Measurements from ENCODE around the gene ZNF195. TPM values are rescaled to one million over a fixed set of nuclear protein-coding genes. Genes with fewer than 3 reads are reported as not detected.

Gene ZNF195
- total and polyA plus RNA-seq, 10 of the 15 experiments (the other 5 are each of a cell fraction or from before 2014, with no cell fraction given): 30.4 to 51.8 (median 37.8) TPM

- TF ChIP-seq, protein P1, sequence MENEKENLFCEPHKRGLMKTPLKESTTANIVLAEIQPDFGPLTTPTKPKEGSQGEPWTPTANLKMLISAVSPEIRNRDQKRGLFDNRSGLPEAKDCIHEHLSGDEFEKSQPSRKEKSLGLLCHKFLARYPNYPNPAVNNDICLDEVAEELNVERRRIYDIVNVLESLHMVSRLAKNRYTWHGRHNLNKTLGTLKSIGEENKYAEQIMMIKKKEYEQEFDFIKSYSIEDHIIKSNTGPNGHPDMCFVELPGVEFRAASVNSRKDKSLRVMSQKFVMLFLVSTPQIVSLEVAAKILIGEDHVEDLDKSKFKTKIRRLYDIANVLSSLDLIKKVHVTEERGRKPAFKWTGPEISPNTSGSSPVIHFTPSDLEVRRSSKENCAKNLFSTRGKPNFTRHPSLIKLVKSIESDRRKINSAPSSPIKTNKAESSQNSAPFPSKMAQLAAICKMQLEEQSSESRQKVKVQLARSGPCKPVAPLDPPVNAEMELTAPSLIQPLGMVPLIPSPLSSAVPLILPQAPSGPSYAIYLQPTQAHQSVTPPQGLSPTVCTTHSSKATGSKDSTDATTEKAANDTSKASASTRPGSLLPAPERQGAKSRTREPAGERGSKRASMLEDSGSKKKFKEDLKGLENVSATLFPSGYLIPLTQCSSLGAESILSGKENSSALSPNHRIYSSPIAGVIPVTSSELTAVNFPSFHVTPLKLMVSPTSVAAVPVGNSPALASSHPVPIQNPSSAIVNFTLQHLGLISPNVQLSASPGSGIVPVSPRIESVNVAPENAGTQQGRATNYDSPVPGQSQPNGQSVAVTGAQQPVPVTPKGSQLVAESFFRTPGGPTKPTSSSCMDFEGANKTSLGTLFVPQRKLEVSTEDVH (IDR thresholded peaks at IDR 0.05; ENCODE audit: low read depth, partially characterized antibody): no peak
Measured at GRCh38 chr11:3357994-3358676, 20.8 kb downstream of the ZNF195 start (continued).

- H3K79me2 ChIP-seq (ENCODE audit: control insufficient read depth, insufficient read depth, low read length): no peaks in the 10 kb centered on the region
- no peaks in the 10 kb centered on the region for H3K4me1 ChIP-seq (ENCODE audit: control insufficient read depth, insufficient read depth, low read length)
- no peak overlapping the region for H3K4me3 ChIP-seq
- no peaks in the 10 kb centered on the region for H4K20me1 ChIP-seq (ENCODE audit: control insufficient read depth, insufficient read depth)
- ChIA-PET CTCF (interaction anchor here (2.6 kb wide), 1 partner anchor 51 kb away, joined by 9 read pairs; no protein-coding TSS in a partner anchor), POLR2A (no interaction called here), SMC1A (ENCODE audit: uncharacterized antibody, unreplicated experiment) (no interaction called here), RAD21 (ENCODE audit: unreplicated experiment) (no interaction called here)
- H3K27me3 ChIP-seq (replicated peaks in 1 of 2; ENCODE audit: control insufficient read depth in 2 of 2, insufficient read depth in 2 of 2, low read length in 1 of 2): no peaks in the 10 kb centered on the region
- DNase-seq (ENCODE audit: low read depth, low spot score) (no peak), ATAC-seq (no peak), FAIRE-seq (no peak)
- no peak overlapping the region for H3K4me2 ChIP-seq (ENCODE audit: control insufficient read depth, insufficient read depth)
- no peak overlapping the region for H3K27ac ChIP-seq (ENCODE audit: control insufficient read depth, insufficient read depth)
- no TSS peak for BruUV-seq (replicated peaks)
- H3K36me3 ChIP-seq (ENCODE audit: control insufficient read depth in 2 of 2, insufficient read depth in 2 of 2, low read length in 1 of 2): peaks cover 12 to 28% of the 10 kb centered on the region in 2 experiments
- in situ Hi-C loops (cut with MboI) (no loop called here), intact Hi-C loops (cut with micrococcal nuclease; ENCODE audit: unreplicated experiment) (no loop called here)
- WGBS (ENCODE audit: insufficient coverage, insufficient replicate concordance, low lambda C conversion rate, missing lambda C conversion rate): 96% methylated on average over 11 of the region's 11 CpGs
- no peak overlapping the region for H3K9ac ChIP-seq (ENCODE audit: control insufficient read depth, insufficient read depth, low read length)
- no peak overlapping the region for H2AFZ ChIP-seq (ENCODE audit: control insufficient read depth, low read depth, low read length)
- H3K9me3 ChIP-seq (replicated peaks; ENCODE audit: control insufficient read depth, insufficient read depth, low read length): peaks cover 32% of the 10 kb centered on the region
- TF ChIP-seq USF2 (IDR thresholded peaks at IDR 0.05; ENCODE audit: borderline replicate concordance, low read depth, low read length) (no peak), TBL1XR1 (IDR thresholded peaks at IDR 0.05; ENCODE audit: low read depth, low read length) (no peak), ZBED1 (IDR thresholded peaks at IDR 0.05; ENCODE audit: borderline replicate concordance) (no peak), SKIL (IDR thresholded peaks at IDR 0.05; ENCODE audit: low read depth, poor library complexity, severe bottlenecking) (no peak), SMC3 (IDR thresholded peaks at IDR 0.05; ENCODE audit: borderline replicate concordance, low read length) (no peak), RUNX3 (IDR thresholded peaks at IDR 0.05; ENCODE audit: low read length) (no peak), SUZ12 (IDR thresholded peaks at IDR 0.05; ENCODE audit: unreplicated experiment) (no peak), NBN (IDR thresholded peaks at IDR 0.05) (no peak), ATF7 (IDR thresholded peaks at IDR 0.05; ENCODE audit: low read depth) (no peak)
- TF ChIP-seq, protein P2, sequence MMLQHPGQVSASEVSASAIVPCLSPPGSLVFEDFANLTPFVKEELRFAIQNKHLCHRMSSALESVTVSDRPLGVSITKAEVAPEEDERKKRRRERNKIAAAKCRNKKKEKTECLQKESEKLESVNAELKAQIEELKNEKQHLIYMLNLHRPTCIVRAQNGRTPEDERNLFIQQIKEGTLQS (IDR thresholded peaks at IDR 0.05; ENCODE audit: borderline replicate concordance, extremely low read depth, low read depth, low read length): no peak
- TF ChIP-seq, protein P3, sequence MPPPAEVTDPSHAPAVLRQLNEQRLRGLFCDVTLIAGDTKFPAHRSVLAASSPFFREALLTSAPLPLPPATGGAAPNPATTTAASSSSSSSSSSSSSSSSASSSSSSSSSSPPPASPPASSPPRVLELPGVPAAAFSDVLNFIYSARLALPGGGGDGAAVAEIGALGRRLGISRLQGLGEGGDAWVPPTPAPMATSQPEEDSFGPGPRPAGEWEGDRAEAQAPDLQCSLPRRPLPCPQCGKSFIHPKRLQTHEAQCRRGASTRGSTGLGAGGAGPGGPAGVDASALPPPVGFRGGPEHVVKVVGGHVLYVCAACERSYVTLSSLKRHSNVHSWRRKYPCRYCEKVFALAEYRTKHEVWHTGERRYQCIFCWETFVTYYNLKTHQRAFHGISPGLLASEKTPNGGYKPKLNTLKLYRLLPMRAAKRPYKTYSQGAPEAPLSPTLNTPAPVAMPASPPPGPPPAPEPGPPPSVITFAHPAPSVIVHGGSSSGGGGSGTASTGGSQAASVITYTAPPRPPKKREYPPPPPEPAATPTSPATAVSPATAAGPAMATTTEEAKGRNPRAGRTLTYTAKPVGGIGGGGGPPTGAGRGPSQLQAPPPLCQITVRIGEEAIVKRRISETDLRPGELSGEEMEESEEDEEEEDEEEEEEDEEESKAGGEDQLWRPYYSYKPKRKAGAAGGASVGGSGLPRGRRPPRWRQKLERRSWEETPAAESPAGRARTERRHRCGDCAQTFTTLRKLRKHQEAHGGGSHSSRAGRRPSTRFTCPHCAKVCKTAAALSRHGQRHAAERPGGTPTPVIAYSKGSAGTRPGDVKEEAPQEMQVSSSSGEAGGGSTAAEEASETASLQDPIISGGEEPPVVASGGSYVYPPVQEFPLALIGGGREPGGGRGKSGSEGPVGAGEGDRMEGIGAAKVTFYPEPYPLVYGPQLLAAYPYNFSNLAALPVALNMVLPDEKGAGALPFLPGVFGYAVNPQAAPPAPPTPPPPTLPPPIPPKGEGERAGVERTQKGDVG (CRISPR knock-in tag; IDR thresholded peaks at IDR 0.05): no peak
Measured at GRCh38 chr11:3357302-3357701, 21.6 kb downstream of the ZNF195 start.
